ENCODE results near the gene GMDS. TPM values are rescaled to one million over a fixed set of nuclear protein-coding genes. Genes with fewer than 3 reads are reported as not detected.

GMDS gene
- total RNA-seq, 1 experiment from 2014 or later: 35.0 TPM

- TF ChIP-seq PREB (CRISPR knock-in tag; IDR thresholded peaks at IDR 0.05; ENCODE audit: borderline replicate concordance): no peak
- no peak for TF ChIP-seq ZNF263 (CRISPR knock-in tag; IDR thresholded peaks at IDR 0.05; ENCODE audit: low read depth)
Measured at GRCh38 chr6:1634081-1634480, 611.3 kb downstream of the GMDS start (continued).

GRCh38 chr6:1633366-1634021 is 611.9 kb downstream of the GMDS start:
- ChIA-PET CTCF (no interaction called here), POLR2A (no interaction called here)
- Mint-ChIP-seq H3K27ac (no peak overlapping the region), H3K27me3 (ENCODE audit: low read depth) (peaks cover 20% of the 10 kb centered on the region), H3K9me3 (no peaks in the 10 kb centered on the region), H3K36me3 (no peaks in the 10 kb centered on the region), H3K4me3 (no peak overlapping the region), H3K4me1 (peaks cover 4% of the 10 kb centered on the region; the same call in 1 of the 2 replicates)
- no peak for TF ChIP-seq ZNF138 (CRISPR knock-in tag; conservative IDR thresholded peaks at IDR 0.05)
- TF ChIP-seq OVOL2 (CRISPR knock-in tag; IDR thresholded peaks at IDR 0.05; ENCODE audit: borderline replicate concordance): no peak
- no peak for ATAC-seq
- DNase-seq (ENCODE audit: low spot score): no peak

GRCh38 chr6:1631251-1631650 is 614.2 kb downstream of the GMDS start:
- CTCF ChIA-PET: no interaction called here
- Mint-ChIP-seq H3K4me1 (peaks cover 6% of the 10 kb centered on the region; the same call in 1 of the 2 replicates), H3K27ac (no peak overlapping the region), H3K27me3 (ENCODE audit: low read depth) (peaks cover 43% of the 10 kb centered on the region), H3K4me3 (no peak overlapping the region), H3K36me3 (no peaks in the 10 kb centered on the region), H3K9me3 (no peaks in the 10 kb centered on the region)
- ATAC-seq (no peak), DNase-seq (ENCODE audit: low spot score) (no peak)
- no peak for TF ChIP-seq IRF2 (CRISPR knock-in tag; IDR thresholded peaks at IDR 0.05; ENCODE audit: borderline replicate concordance, low read depth)
- POLR2A ChIA-PET: no interaction called here

- ChIA-PET POLR2A (no interaction called here), CTCF (no interaction called here)
- Mint-ChIP-seq H3K4me3 (no peak overlapping the region), H3K9me3 (no peaks in the 10 kb centered on the region), H3K36me3 (no peaks in the 10 kb centered on the region), H3K27me3 (ENCODE audit: low read depth) (peaks cover 47% of the 10 kb centered on the region), H3K4me1 (peaks cover 6% of the 10 kb centered on the region; the same call in 1 of the 2 replicates), H3K27ac (no peak overlapping the region)
- DNase-seq (ENCODE audit: low spot score): no peak
- no peak for ATAC-seq
- no peak for TF ChIP-seq PRRX2 (CRISPR knock-in tag; IDR thresholded peaks at IDR 0.05)
Measured at GRCh38 chr6:1630771-1631217, 614.6 kb downstream of the GMDS start.

- ATAC-seq: no peak
- H3K4me3 Mint-ChIP-seq: no peak overlapping the region
- POLR2A ChIA-PET: interaction anchor here (0.6 kb wide), 1 partner anchor 563 kb away, joined by 4 read pairs; no protein-coding TSS in a partner anchor
Measured at GRCh38 chr6:1630212-1630770, 615.1 kb downstream of the GMDS start.

GRCh38 chr6:1629316-1629715 is 616.1 kb downstream of the GMDS start:
- ATAC-seq (no peak), DNase-seq (ENCODE audit: low spot score) (no peak)
- H3K4me1 Mint-ChIP-seq: peaks cover 13% of the 10 kb centered on the region
- no peak overlapping the region for H3K27ac Mint-ChIP-seq
- ChIA-PET CTCF (no interaction called here), POLR2A (no interaction called here)
- H3K27me3 Mint-ChIP-seq (ENCODE audit: low read depth): peaks cover 62% of the 10 kb centered on the region
- H3K9me3 Mint-ChIP-seq: no peaks in the 10 kb centered on the region
- H3K36me3 Mint-ChIP-seq: no peaks in the 10 kb centered on the region
- no peak overlapping the region for H3K4me3 Mint-ChIP-seq
- TF ChIP-seq NFATC4 (CRISPR knock-in tag; IDR thresholded peaks at IDR 0.05): no peak
- TF ChIP-seq PREB (CRISPR knock-in tag; IDR thresholded peaks at IDR 0.05; ENCODE audit: borderline replicate concordance): no peak
- no peak for TF ChIP-seq CTCF (IDR thresholded peaks at IDR 0.05)
- no peak for TF ChIP-seq ZNF263 (CRISPR knock-in tag; IDR thresholded peaks at IDR 0.05; ENCODE audit: low read depth)
- no peak for TF ChIP-seq TP53 (CRISPR knock-in tag; IDR thresholded peaks at IDR 0.05)
- TF ChIP-seq ZNF425 (CRISPR knock-in tag; conservative IDR thresholded peaks at IDR 0.05): no peak
- no peak for TF ChIP-seq SMAD3 (CRISPR knock-in tag; IDR thresholded peaks at IDR 0.05; ENCODE audit: borderline replicate concordance)
- TF ChIP-seq FOXP1 (CRISPR knock-in tag; IDR thresholded peaks at IDR 0.05; ENCODE audit: borderline replicate concordance): no peak
- no peak for TF ChIP-seq GABPB1 (CRISPR knock-in tag; IDR thresholded peaks at IDR 0.05)
- no peak for TF ChIP-seq MYBL2 (CRISPR knock-in tag; IDR thresholded peaks at IDR 0.05)

More at GRCh38 chr6:1630212-1630770, 615.1 kb downstream of the GMDS start:
- no peaks in the 10 kb centered on the region for H3K36me3 Mint-ChIP-seq
- peaks cover 10% of the 10 kb centered on the region for H3K4me1 Mint-ChIP-seq
- CTCF ChIA-PET: no interaction called here
- H3K27ac Mint-ChIP-seq: no peak overlapping the region
- H3K27me3 Mint-ChIP-seq (ENCODE audit: low read depth): peaks cover 52% of the 10 kb centered on the region
- no peak for DNase-seq (ENCODE audit: low spot score)
- no peaks in the 10 kb centered on the region for H3K9me3 Mint-ChIP-seq
- no peak for TF ChIP-seq ATF3 (CRISPR knock-in tag; conservative IDR thresholded peaks at IDR 0.05)
- TF ChIP-seq PRRX2 (CRISPR knock-in tag; IDR thresholded peaks at IDR 0.05): no peak
- no peak for TF ChIP-seq ZNF416 (CRISPR knock-in tag; IDR thresholded peaks at IDR 0.05)
- no peak for TF ChIP-seq ZNF219 (CRISPR knock-in tag; IDR thresholded peaks at IDR 0.05; ENCODE audit: borderline replicate concordance)
- TF ChIP-seq ESRRA (CRISPR knock-in tag; IDR thresholded peaks at IDR 0.05; ENCODE audit: borderline replicate concordance): no peak
- TF ChIP-seq CREM (CRISPR knock-in tag; IDR thresholded peaks at IDR 0.05): no peak

Data from WTC11 (cell line).